Measurements from ENCODE around the gene KCND3.

KCND3 gene

GRCh38 chr1:111749628-111750027, 239.8 kb downstream of the KCND3 start:
- H3K4me3 ChIP-seq (ENCODE audit: low read depth, low read length) = no peak overlapping the region
- no peak for TF ChIP-seq CTCF (IDR thresholded peaks at IDR 0.05; ENCODE audit: borderline replicate concordance, insufficient read depth, low read depth, low read length)

GRCh38 chr1:111747947-111748346, 241.5 kb downstream of the KCND3 start:
- H3K4me3 ChIP-seq (ENCODE audit: low read depth, low read length) = no peak overlapping the region
- no peak for TF ChIP-seq CTCF (IDR thresholded peaks at IDR 0.05; ENCODE audit: borderline replicate concordance, insufficient read depth, low read depth, low read length)

GRCh38 chr1:111747282-111747734, 242.2 kb downstream of the KCND3 start:
- peak; percentile 75 for TF ChIP-seq CTCF (IDR thresholded peaks at IDR 0.05; ENCODE audit: borderline replicate concordance, insufficient read depth, low read depth, low read length)
- H3K4me3 ChIP-seq (ENCODE audit: low read depth, low read length) = no peak overlapping the region

- no peak for TF ChIP-seq CTCF (IDR thresholded peaks at IDR 0.05; ENCODE audit: borderline replicate concordance, insufficient read depth, low read depth, low read length)
- no peak overlapping the region for H3K4me3 ChIP-seq (ENCODE audit: low read depth, low read length)
These were observed 242.9 kb downstream of the KCND3 start for GRCh38 chr1:111746614-111746999.

- no peak overlapping the region for H3K4me3 ChIP-seq (ENCODE audit: low read depth, low read length)
- TF ChIP-seq CTCF (IDR thresholded peaks at IDR 0.05; ENCODE audit: borderline replicate concordance, insufficient read depth, low read depth, low read length) = no peak
These were observed 243.5 kb downstream of the KCND3 start for GRCh38 chr1:111745675-111746613.

- TF ChIP-seq CTCF (IDR thresholded peaks at IDR 0.05; ENCODE audit: borderline replicate concordance, insufficient read depth, low read depth, low read length) = no peak
- no peak overlapping the region for H3K4me3 ChIP-seq (ENCODE audit: low read depth, low read length)
These were observed 245.8 kb downstream of the KCND3 start for GRCh38 chr1:111743679-111744101.

Measured in GM12875 (cell line).